Right atrium auricular region (tissue), 2 donors: ENCODE data around the gene NFATC2. TPM values are rescaled to one million over a fixed set of nuclear protein-coding genes. Genes with fewer than 3 reads are reported as not detected.

Experiments used
- DNase-seq: peaks from one replicate; pipeline ENCODE4 v3.0.0-alpha.2; 2019; ENCODE audit warnings: low spot score
- H3K27ac ChIP-seq, 2 donors: fragments of 200-600 bp; sonication (generic); 1 replicate in 1 of 2; 2 replicates in 1 of 2; pipeline ENCODE4 v1.5.1; 2016 to 2019
- H3K27me3 ChIP-seq, 2 donors: fragments of 200-600 bp; sonication (generic); one replicate each; pipeline versions ENCODE4 v1.5.1 to v1.6.0; 2017 to 2019
- H3K36me3 ChIP-seq: fragments of 200-600 bp; sonication (generic); one replicate; pipeline ENCODE4 v1.5.1; 2016
- H3K4me1 ChIP-seq, 2 donors: fragments of 200-600 bp; sonication (generic); one replicate each; pipeline versions ENCODE4 v1.5.1 to v1.6.0; 2017 to 2019
- H3K4me3 ChIP-seq, 2 donors: fragments of 200-600 bp; sonication (generic); 1 replicate in 1 of 2; 2 replicates in 1 of 2; pipeline ENCODE4 v1.5.1; 2017 to 2019; ENCODE audit warnings: mild to moderate bottlenecking in 1 of 2, moderate library complexity in 1 of 2
- H3K9me3 ChIP-seq, 2 donors: fragments of 200-600 bp; sonication (generic); one replicate each; pipeline ENCODE4 v1.5.1; 2019
- CTCF ChIP-seq, 2 donors: fragments of 200-600 bp; sonication (generic); IDR thresholded peaks; one replicate each; pipeline ENCODE4 v1.5.1; 2019; ENCODE audit warnings: antibody characterized with exemption in 2 of 2
- total RNA-seq, 2 donors: library from RNA; depleted of rRNA; stranded (reverse); fragments of >200 nt; gene quantifications; one replicate each; pipeline ENCODE4 v1.1.0, GENCODE V29; 2016

Gene NFATC2
- total RNA-seq, 2 donors from 2014 or later = 8.6 to 12.5 TPM

- TF ChIP-seq CTCF (IDR thresholded peaks at IDR 0.05) = no peak
- Histone ChIP-seq H3K9me3 (no peaks in the 10 kb centered on the region), H3K27me3 (no peaks in the 10 kb centered on the region), H3K27ac (no peak overlapping the region), H3K4me3 (no peak overlapping the region), H3K4me1 (no peaks in the 10 kb centered on the region), H3K36me3 (no peaks in the 10 kb centered on the region)
- DNase-seq = no peak
Observed at GRCh38 chr20:51585148-51585547, 42.6 kb upstream of the NFATC2 start.

- Histone ChIP-seq H3K27ac (no peak overlapping the region), H3K4me1 (no peaks in the 10 kb centered on the region), H3K27me3 (no peaks in the 10 kb centered on the region), H3K9me3 (no peaks in the 10 kb centered on the region), H3K4me3 (no peak overlapping the region), H3K36me3 (no peaks in the 10 kb centered on the region)
- TF ChIP-seq CTCF (IDR thresholded peaks at IDR 0.05) = no peak
- DNase-seq = no peak
Observed at GRCh38 chr20:51584737-51585136, 42.2 kb upstream of the NFATC2 start.

GRCh38 chr20:51584116-51584515, 41.6 kb upstream of the NFATC2 start:
- Histone ChIP-seq H3K4me1 (no peaks in the 10 kb centered on the region), H3K27ac (no peak overlapping the region), H3K27me3 (no peaks in the 10 kb centered on the region), H3K9me3 (no peaks in the 10 kb centered on the region), H3K4me3 (no peak overlapping the region), H3K36me3 (no peaks in the 10 kb centered on the region)
- TF ChIP-seq CTCF (IDR thresholded peaks at IDR 0.05) = no peak
- no peak for DNase-seq

GRCh38 chr20:51583499-51583898, 41.0 kb upstream of the NFATC2 start:
- Histone ChIP-seq H3K4me3 (no peak overlapping the region), H3K36me3 (no peaks in the 10 kb centered on the region), H3K27ac (no peak overlapping the region), H3K27me3 (no peaks in the 10 kb centered on the region), H3K4me1 (no peaks in the 10 kb centered on the region), H3K9me3 (no peaks in the 10 kb centered on the region)
- no peak for TF ChIP-seq CTCF (IDR thresholded peaks at IDR 0.05)
- DNase-seq = no peak

- no peaks in the 10 kb centered on the region for H3K27me3 ChIP-seq
- TF ChIP-seq CTCF (IDR thresholded peaks at IDR 0.05) = no peak
Observed at GRCh38 chr20:51583073-51583472, 40.6 kb upstream of the NFATC2 start.

GRCh38 chr20:51581571-51581970, 39.1 kb upstream of the NFATC2 start:
- Histone ChIP-seq H3K4me3 (no peak overlapping the region), H3K9me3 (no peaks in the 10 kb centered on the region), H3K27ac (no peak overlapping the region), H3K27me3 (no peaks in the 10 kb centered on the region), H3K36me3 (no peaks in the 10 kb centered on the region), H3K4me1 (no peaks in the 10 kb centered on the region)
- TF ChIP-seq CTCF (IDR thresholded peaks at IDR 0.05) = no peak
- no peak for DNase-seq

More at GRCh38 chr20:51583073-51583472, 40.6 kb upstream of the NFATC2 start:
- Histone ChIP-seq H3K4me1 (no peaks in the 10 kb centered on the region), H3K36me3 (no peaks in the 10 kb centered on the region), H3K27ac (no peak overlapping the region), H3K9me3 (no peaks in the 10 kb centered on the region), H3K4me3 (no peak overlapping the region)
- DNase-seq = no peak
